Activated T-cell treated with anti-CD3 and anti-CD28 coated beads, Interleukin-2, amount 50 U/mL, for 72 hours (primary cell): ENCODE data around the gene RARS2. TPM values are rescaled to one million over a fixed set of nuclear protein-coding genes. Genes with fewer than 3 reads are reported as not detected.

ENCODE experiments used
- ATAC-seq, 2 donors: fragments of 150-1000 bp; cut with Tn5 transposase; replicated peaks in 1 of 2; 2 replicates each; pipeline ENCODE4 v1.10.0; 2021; ENCODE audit warnings: moderate library complexity in 2 of 2, mild to moderate bottlenecking in 1 of 2
- DNase-seq, 2 donors: peaks; one replicate each; pipeline ENCODE4 v3.0.0; 2021 to 2022; ENCODE audit warnings: mixed read lengths in 1 of 2
- H3K27ac Mint-ChIP-seq: one replicate; pipeline ENCODE4 v1.8.0; 2022; ENCODE audit warnings: mild to moderate bottlenecking, moderate library complexity, mixed read lengths
- H3K27me3 Mint-ChIP-seq: one replicate; pipeline ENCODE4 v1.8.0; 2022; ENCODE audit warnings: low read depth, mixed read lengths
- H3K36me3 Mint-ChIP-seq, 2 donors: one replicate each; pipeline ENCODE4 v1.8.0; 2022; ENCODE audit warnings: mixed read lengths in 2 of 2, mild to moderate bottlenecking in 1 of 2; ENCODE audit not compliant: insufficient read depth in 2 of 2
- H3K4me1 Mint-ChIP-seq: one replicate; pipeline ENCODE4 v1.8.0; 2022; ENCODE audit warnings: low read depth, mixed read lengths
- H3K4me3 Mint-ChIP-seq, 2 donors: one replicate each; pipeline ENCODE4 v1.8.0; 2022; ENCODE audit warnings: mild to moderate bottlenecking in 2 of 2, mixed read lengths in 2 of 2, moderate library complexity in 2 of 2
- H3K9me3 Mint-ChIP-seq, 2 donors: one replicate each; pipeline ENCODE4 v1.8.0; 2022; ENCODE audit warnings: mixed read lengths in 2 of 2
- total RNA-seq, 2 donors: library from RNA; stranded (reverse); gene quantifications; one replicate each; pipeline ENCODE4 v1.2.3, GENCODE V29; 2022

The RARS2 gene
- total RNA-seq, 2 donors from 2014 or later: 20.7 to 23.2 TPM

GRCh38 chr6:87606199-87606598, 16.4 kb upstream of the RARS2 start:
- H3K27ac Mint-ChIP-seq: no peak overlapping the region
- no peak overlapping the region for H3K4me3 Mint-ChIP-seq
- peaks cover 0 to 6% of the 10 kb centered on the region in 2 donors for H3K36me3 Mint-ChIP-seq
- no peaks in the 10 kb centered on the region for H3K4me1 Mint-ChIP-seq
- H3K27me3 Mint-ChIP-seq: no peaks in the 10 kb centered on the region
- DNase-seq (no peak), ATAC-seq (no peak)
- no peaks in the 10 kb centered on the region for H3K9me3 Mint-ChIP-seq

GRCh38 chr6:87600576-87600975, 10.8 kb upstream of the RARS2 start:
- Mint-ChIP-seq H3K27ac (peak overlapping the region; percentile 28), H3K36me3 (peaks cover 0 to 5% of the 10 kb centered on the region in 2 donors), H3K4me3 (no peak overlapping the region), H3K27me3 (no peaks in the 10 kb centered on the region), H3K9me3 (no peaks in the 10 kb centered on the region), H3K4me1 (no peaks in the 10 kb centered on the region)
- ATAC-seq (no peak), DNase-seq (no peak)

- peaks cover 51% of the 10 kb centered on the region for H3K4me1 Mint-ChIP-seq
- no peak for ATAC-seq
These were observed 1.2 kb upstream of the RARS2 start for GRCh38 chr6:87590990-87591389.

GRCh38 chr6:87590417-87590880, 662 bp upstream of the RARS2 start:
- peak overlapping the region; percentile 99 for H3K27ac Mint-ChIP-seq
- DNase-seq (no peak), ATAC-seq (no peak)
- no peaks in the 10 kb centered on the region for H3K27me3 Mint-ChIP-seq
- H3K4me1 Mint-ChIP-seq: peaks cover 54% of the 10 kb centered on the region
- H3K36me3 Mint-ChIP-seq: peaks cover 8 to 14% of the 10 kb centered on the region in 2 donors
- peak overlapping the region; percentile 97 to 99 for H3K4me3 Mint-ChIP-seq
- H3K9me3 Mint-ChIP-seq: no peaks in the 10 kb centered on the region

More at GRCh38 chr6:87590990-87591389, 1.2 kb upstream of the RARS2 start:
- DNase-seq: no peak
- Mint-ChIP-seq H3K36me3 (peaks cover 8 to 14% of the 10 kb centered on the region in 2 donors), H3K4me3 (peak overlapping the region; percentile 97 to 99), H3K27me3 (no peaks in the 10 kb centered on the region), H3K9me3 (no peaks in the 10 kb centered on the region), H3K27ac (peak overlapping the region; percentile 99)

- Mint-ChIP-seq H3K4me1 (peaks cover 63% of the 10 kb centered on the region), H3K4me3 (peak overlapping the region; percentile 97 to 99), H3K27ac (peak overlapping the region; percentile 99), H3K9me3 (no peaks in the 10 kb centered on the region), H3K36me3 (peaks cover 8 to 14% of the 10 kb centered on the region in 2 donors), H3K27me3 (no peaks in the 10 kb centered on the region)
- no peak for DNase-seq
- no peak for ATAC-seq
These were observed 905 bp downstream of the RARS2 start for GRCh38 chr6:87588756-87589407.

GRCh38 chr6:87586371-87587077, 3.3 kb downstream of the RARS2 start:
- Mint-ChIP-seq H3K4me1 (peaks cover 56% of the 10 kb centered on the region), H3K27me3 (no peaks in the 10 kb centered on the region), H3K27ac (no peak overlapping the region), H3K36me3 (peaks cover 14 to 15% of the 10 kb centered on the region in 2 donors), H3K4me3 (no peak overlapping the region), H3K9me3 (no peaks in the 10 kb centered on the region)
- no peak for DNase-seq
- ATAC-seq: no peak

GRCh38 chr6:87583822-87584221, 6.0 kb downstream of the RARS2 start:
- H3K36me3 Mint-ChIP-seq: peaks cover 6 to 8% of the 10 kb centered on the region in 2 donors
- ATAC-seq (no peak), DNase-seq (no peak)
- H3K27ac Mint-ChIP-seq: no peak overlapping the region
- H3K4me3 Mint-ChIP-seq: no peak overlapping the region
- H3K27me3 Mint-ChIP-seq: no peaks in the 10 kb centered on the region
- no peaks in the 10 kb centered on the region for H3K9me3 Mint-ChIP-seq
- H3K4me1 Mint-ChIP-seq: peaks cover 37% of the 10 kb centered on the region

GRCh38 chr6:87575423-87575822, 14.4 kb downstream of the RARS2 start:
- Mint-ChIP-seq H3K36me3 (peaks cover 4 to 21% of the 10 kb centered on the region in 2 donors), H3K4me3 (no peak overlapping the region), H3K27ac (no peak overlapping the region), H3K4me1 (peaks cover 46% of the 10 kb centered on the region), H3K27me3 (no peaks in the 10 kb centered on the region), H3K9me3 (peaks cover 2 to 6% of the 10 kb centered on the region in 2 donors)
- ATAC-seq (no peak), DNase-seq (no peak)

GRCh38 chr6:87574237-87574804, 15.5 kb downstream of the RARS2 start:
- DNase-seq (no peak), ATAC-seq (peak in 1 of 2 donors; percentile 41)
- Mint-ChIP-seq H3K9me3 (peaks cover 2 to 6% of the 10 kb centered on the region in 2 donors), H3K27me3 (no peaks in the 10 kb centered on the region), H3K36me3 (peaks cover 4 to 17% of the 10 kb centered on the region in 2 donors), H3K4me1 (peaks cover 46% of the 10 kb centered on the region), H3K4me3 (peak overlapping the region in 1 of 2 donors; percentile 19), H3K27ac (peak overlapping the region; percentile 48)

GRCh38 chr6:87573307-87574024, 16.3 kb downstream of the RARS2 start:
- peak overlapping the region; percentile 72 for H3K27ac Mint-ChIP-seq
- ATAC-seq: no peak
- peaks cover 4 to 17% of the 10 kb centered on the region in 2 donors for H3K36me3 Mint-ChIP-seq
- no peak for DNase-seq
- no peaks in the 10 kb centered on the region for H3K27me3 Mint-ChIP-seq
- peaks cover 2 to 6% of the 10 kb centered on the region in 2 donors for H3K9me3 Mint-ChIP-seq
- peak overlapping the region; percentile 35 to 74 for H3K4me3 Mint-ChIP-seq
- peaks cover 46% of the 10 kb centered on the region for H3K4me1 Mint-ChIP-seq

GRCh38 chr6:87572883-87573282, 16.9 kb downstream of the RARS2 start:
- H3K27me3 Mint-ChIP-seq: no peaks in the 10 kb centered on the region
- peak overlapping the region; percentile 48 for H3K27ac Mint-ChIP-seq
- no peak for DNase-seq
- H3K9me3 Mint-ChIP-seq: peaks cover 2 to 6% of the 10 kb centered on the region in 2 donors
- peak overlapping the region; percentile 32 to 74 for H3K4me3 Mint-ChIP-seq
- peaks cover 4 to 17% of the 10 kb centered on the region in 2 donors for H3K36me3 Mint-ChIP-seq
- peaks cover 46% of the 10 kb centered on the region for H3K4me1 Mint-ChIP-seq
- ATAC-seq: no peak

- ATAC-seq (no peak), DNase-seq (no peak)
These were observed 17.8 kb downstream of the RARS2 start for GRCh38 chr6:87572021-87572420.

More at GRCh38 chr6:87572021-87572420, 17.8 kb downstream of the RARS2 start:
- Mint-ChIP-seq H3K36me3 (peaks cover 4 to 13% of the 10 kb centered on the region in 2 donors), H3K27ac (no peak overlapping the region), H3K27me3 (no peaks in the 10 kb centered on the region), H3K4me3 (no peak overlapping the region), H3K9me3 (peaks cover 2 to 6% of the 10 kb centered on the region in 2 donors), H3K4me1 (peaks cover 46% of the 10 kb centered on the region)
